ENCODE results near the gene ME3. TPM values are rescaled to one million over a fixed set of nuclear protein-coding genes. Genes with fewer than 3 reads are reported as not detected.

ME3 gene
- total RNA-seq, 1 donor from 2014 or later = 67.7 TPM

DNA sequence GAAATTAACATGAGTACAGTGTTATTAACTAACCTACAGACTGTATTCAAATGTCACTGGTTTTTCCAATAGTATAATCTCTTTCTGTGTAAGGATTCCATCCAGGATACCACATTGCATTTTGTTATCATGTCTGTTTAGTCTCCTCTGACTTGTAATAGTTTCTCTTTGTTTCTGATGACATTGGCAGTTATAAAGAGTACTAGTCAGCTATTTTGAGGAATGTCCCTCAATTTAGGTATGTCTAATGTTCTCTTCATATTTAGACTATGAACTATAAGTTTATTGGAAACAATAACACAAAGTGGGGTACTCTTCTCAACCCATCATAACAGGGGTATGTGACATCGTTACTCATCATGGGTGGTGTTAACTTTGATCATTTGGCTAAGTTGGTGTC lies 20.3 kb upstream of the ME3 start:
- DNase-seq (ENCODE audit: low read depth, low spot score) = no peak

GRCh38 chr11:86692317-86692716 lies 19.9 kb upstream of the ME3 start:
- DNase-seq (ENCODE audit: low read depth, low spot score) = no peak

DNA sequence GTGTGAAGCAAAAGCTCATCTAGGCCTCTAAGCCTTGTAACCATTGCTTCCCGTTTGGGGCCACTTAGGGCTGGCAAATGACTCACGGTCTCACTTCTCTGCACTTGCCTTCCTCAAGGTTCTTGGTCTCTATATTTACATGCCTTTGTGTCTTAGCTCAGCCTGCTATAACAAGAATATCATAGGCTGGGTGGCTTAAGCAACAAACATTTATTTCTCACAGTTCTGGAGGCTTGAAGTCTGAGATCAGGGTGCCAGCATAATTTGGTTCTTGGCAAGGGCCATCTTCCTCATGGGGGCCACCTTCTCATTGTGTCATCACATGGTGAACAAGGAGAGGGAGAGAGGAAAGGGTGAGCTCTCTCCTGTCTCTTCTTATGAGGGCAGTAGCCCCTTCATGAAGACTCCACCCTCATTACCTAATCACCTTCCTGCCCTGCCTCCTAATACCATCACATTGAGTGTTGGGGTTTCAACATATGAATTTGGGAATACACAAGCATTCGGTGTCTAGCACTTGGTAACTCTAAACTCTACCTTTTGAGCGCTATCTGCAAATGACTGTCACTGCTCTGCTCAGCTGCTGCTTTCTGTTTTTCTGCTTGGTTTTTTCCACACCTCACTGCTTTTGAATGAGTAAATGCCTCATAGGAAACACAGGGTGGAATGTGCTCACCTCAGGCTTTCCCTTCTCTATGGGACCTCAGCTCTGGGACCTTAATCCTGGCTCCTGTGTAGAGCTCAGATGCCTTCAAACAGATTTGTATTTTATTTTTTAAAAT lies 16.2 kb upstream of the ME3 start:
- DNase-seq (ENCODE audit: low read depth, low spot score) = no peak

GRCh38 chr11:86687185-86687778 lies 14.9 kb upstream of the ME3 start:
- DNase-seq (ENCODE audit: low read depth, low spot score) = no peak

DNA sequence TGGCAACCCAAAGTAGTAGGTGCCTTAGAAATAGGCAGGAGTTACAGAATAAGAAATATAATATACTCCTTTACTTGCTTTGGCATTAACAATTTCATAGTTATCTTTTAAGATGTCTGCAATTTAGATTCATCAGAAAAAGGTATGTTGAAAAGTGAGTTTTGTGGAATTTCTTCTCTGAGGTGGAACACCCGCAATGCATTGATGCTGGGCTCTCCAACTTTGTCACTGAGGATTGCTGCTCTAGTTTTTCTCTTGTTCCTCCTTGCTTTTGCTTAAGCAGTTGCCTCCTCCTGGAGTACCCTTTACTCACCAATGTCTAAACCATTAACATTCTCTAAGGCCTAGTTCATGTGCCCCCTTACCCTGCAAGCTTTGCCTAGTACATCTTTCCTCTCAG lies 14.1 kb upstream of the ME3 start:
- DNase-seq (ENCODE audit: low read depth, low spot score) = no peak

GRCh38 chr11:86681483-86681756 lies 9.0 kb upstream of the ME3 start:
- DNase-seq (ENCODE audit: low read depth, low spot score) = no peak

DNA sequence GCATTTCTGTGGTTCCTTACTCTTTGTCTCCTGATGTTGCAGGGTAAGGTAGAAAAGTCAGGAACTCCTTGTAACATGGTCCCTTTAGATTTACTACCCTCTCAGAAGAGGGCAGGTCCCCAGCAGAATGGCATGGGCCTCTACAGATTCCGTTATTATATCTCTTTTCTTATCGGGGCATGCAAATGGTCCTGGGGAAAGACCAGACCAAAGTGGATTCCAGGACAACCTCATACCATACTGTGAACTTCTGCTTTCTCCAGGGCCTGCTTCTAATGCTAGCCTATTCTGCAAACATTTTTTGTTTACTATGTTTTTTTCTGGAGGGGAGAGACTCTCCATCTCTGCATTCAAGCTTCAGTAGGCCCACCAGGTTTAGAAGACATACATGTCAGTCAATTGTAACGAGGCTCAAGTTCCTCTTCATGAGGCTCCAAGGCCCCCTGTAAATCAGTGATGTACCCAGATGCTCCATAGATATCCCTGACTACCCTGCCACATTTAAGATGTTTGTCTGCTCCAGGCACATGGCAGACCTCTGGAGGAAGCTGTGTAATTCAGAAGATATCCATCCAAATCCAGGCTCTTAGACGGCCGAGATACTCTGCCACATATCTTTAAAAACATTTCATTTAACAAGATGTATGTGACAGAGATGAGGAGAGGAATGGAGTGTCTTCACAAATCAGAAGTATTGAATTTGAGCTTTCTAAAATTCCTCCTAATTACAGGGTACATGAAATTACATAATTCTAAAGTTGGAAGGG lies 8.5 kb upstream of the ME3 start:
- no peak for DNase-seq (ENCODE audit: low read depth, low spot score)

- no peak for DNase-seq (ENCODE audit: low read depth, low spot score)
These were observed 6.4 kb upstream of the ME3 start for GRCh38 chr11:86678823-86679222.

GRCh38 chr11:86678296-86678695 lies 5.9 kb upstream of the ME3 start:
- DNase-seq (ENCODE audit: low read depth, low spot score) = no peak

GRCh38 chr11:86676533-86677154 lies 4.2 kb upstream of the ME3 start:
- no peak for DNase-seq (ENCODE audit: low read depth, low spot score)

GRCh38 chr11:86676010-86676409 lies 3.6 kb upstream of the ME3 start:
- DNase-seq (ENCODE audit: low read depth, low spot score) = no peak

DNA sequence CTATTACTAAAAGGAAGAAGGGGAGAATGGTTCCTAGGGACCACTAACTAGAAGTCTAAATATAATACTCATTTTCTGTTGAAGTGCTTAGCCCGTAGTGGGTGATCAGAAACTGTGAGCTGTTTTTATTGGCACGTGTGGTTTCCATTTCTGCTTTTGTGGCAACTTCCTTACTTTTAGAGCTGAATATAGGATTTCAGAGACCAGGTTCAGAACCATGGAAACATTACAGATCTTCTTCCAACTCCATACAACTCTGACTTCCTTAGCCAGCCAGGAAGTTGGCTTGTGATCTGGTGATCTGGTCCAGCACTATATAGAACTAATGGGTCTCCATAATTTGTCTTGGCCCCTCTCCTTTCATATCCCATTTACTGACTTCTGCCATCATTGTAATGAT lies 2.6 kb upstream of the ME3 start:
- DNase-seq (ENCODE audit: low read depth, low spot score) = no peak

- no peak for DNase-seq (ENCODE audit: low read depth, low spot score)
These were observed 1.7 kb upstream of the ME3 start for GRCh38 chr11:86673872-86674750.

- no peak for DNase-seq (ENCODE audit: low read depth, low spot score)
These were observed 833 bp upstream of the ME3 start for GRCh38 chr11:86673055-86673843.

GRCh38 chr11:86671531-86672006 lies 847 bp downstream of the ME3 start:
- DNase-seq (ENCODE audit: low read depth, low spot score) = no peak

GRCh38 chr11:86670911-86671310 lies 1.5 kb downstream of the ME3 start:
- no peak for DNase-seq (ENCODE audit: low read depth, low spot score)

GRCh38 chr11:86670181-86670580 lies 2.2 kb downstream of the ME3 start:
- no peak for DNase-seq (ENCODE audit: low read depth, low spot score)

GRCh38 chr11:86669424-86669823 lies 3.0 kb downstream of the ME3 start:
- no peak for DNase-seq (ENCODE audit: low read depth, low spot score)

DNA sequence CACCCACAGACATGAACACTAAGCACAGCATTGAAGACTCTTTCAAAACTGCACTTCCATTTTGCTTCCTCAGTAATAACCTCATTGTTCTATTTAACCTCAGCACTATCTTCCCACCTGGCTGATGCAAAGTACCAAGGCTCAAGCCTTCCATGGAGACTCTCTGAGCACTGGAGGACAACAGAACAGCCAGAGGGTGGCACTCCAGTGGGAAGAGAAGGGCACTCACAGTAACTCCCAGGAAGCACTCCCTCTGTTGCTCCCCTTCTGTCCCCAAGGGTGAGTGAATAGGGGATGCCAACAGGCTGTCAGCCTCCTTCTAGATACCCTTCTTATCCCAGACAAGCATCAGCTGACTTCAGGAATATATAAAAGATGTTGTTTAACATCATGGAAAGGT lies 3.5 kb downstream of the ME3 start:
- DNase-seq (ENCODE audit: low read depth, low spot score) = no peak

DNA sequence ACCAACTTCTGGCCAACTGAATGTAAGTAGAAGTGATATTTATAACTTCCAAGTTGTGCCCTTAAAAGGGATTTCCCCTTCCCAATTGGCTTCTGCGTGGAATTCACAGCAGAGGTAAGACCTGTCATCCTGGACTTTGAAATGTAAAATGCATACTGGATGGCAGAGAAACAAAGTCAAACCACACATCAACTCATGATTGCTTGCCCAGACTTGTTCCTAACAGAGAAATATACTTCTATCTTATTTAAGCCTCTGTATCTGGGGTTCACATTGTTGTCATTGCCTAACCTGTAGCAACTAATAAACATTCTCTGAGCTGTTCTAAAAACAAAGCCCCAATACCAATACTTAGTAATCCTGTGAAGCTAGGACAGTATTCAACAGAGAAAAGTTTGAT lies 6.2 kb downstream of the ME3 start:
- DNase-seq (ENCODE audit: low read depth, low spot score) = no peak

All from pulmonary artery endothelial cell (primary cell).